GM12892 (cell line): ENCODE results near the gene FBLN1.

Source experiments
- POLR2A ChIP-seq: IDR thresholded peaks from 2 replicates; pipeline ENCODE4 v1.6.1; 2011; ENCODE audit warnings: low read depth, low read length, control low read depth
- POLR2AphosphoS5 ChIP-seq: IDR thresholded peaks from 2 replicates; pipeline ENCODE4 v1.6.1; 2011; ENCODE audit warnings: low read depth, low read length, control low read depth
- TAF1 ChIP-seq: IDR thresholded peaks from 2 replicates; pipeline ENCODE4 v1.6.1; 2011; ENCODE audit warnings: low read depth, mild to moderate bottlenecking, control low read depth, low read length, borderline replicate concordance

- TF ChIP-seq POLR2A (no peak), POLR2AphosphoS5 (no peak), TAF1 (no peak)
Measured at GRCh38 chr22:45511847-45512261, 9.2 kb downstream of the FBLN1 start.
